OCI-M2 (cell line): ENCODE results near the gene OXSR1.
"Not testable (repeated sequence)": the region's sequence is repeated elsewhere in the genome, so short reads cannot be mapped to it uniquely, and the experiment has no call there.

ENCODE experiments used
- DNase-seq: peaks from one replicate; lab custom pipeline; 2025; ENCODE audit not compliant: unreplicated experiment; lab: John Stamatoyannopoulos, UW

OXSR1 gene

DNA sequence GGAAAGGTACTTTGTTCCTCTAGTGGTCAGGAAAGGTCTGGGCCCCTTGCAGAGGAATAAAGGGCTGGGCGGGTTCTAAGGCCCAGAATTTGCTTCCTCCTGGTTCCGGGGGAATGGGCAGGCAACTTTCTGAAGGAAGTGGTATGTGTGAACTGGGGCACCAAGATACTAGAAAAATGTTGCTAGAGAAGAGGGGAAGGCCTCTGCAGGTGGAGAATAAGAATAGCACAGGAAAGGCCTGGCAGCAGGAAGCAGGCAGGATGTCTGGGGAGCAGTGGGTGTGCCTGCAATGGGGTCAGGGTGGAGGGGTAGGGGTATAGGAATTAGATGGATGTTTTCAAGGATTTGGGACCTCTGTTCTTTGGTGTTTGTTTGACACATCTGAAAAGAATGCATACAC, 102.3 kb downstream of the OXSR1 start:
- DNase-seq: no peak

DNA sequence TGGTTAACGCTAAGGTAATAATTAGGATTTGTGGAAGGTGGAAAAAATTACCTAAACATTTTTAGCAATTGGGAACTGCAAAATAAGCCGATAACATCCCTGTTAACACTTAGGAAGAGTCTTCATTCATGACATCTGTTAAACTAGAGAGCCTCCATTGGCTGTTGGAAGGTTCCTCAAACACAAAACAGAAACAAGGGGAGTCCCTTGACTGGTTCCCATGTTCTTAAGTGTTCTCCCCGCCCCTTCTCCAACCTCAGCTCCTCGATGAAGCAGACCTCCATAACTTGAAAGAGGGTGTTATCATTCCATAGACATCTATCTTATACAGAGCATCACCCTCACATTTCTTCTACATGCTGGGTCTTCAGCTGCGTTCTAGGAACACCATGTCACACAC, 102.8 kb downstream of the OXSR1 start:
- no peak for DNase-seq

DNA sequence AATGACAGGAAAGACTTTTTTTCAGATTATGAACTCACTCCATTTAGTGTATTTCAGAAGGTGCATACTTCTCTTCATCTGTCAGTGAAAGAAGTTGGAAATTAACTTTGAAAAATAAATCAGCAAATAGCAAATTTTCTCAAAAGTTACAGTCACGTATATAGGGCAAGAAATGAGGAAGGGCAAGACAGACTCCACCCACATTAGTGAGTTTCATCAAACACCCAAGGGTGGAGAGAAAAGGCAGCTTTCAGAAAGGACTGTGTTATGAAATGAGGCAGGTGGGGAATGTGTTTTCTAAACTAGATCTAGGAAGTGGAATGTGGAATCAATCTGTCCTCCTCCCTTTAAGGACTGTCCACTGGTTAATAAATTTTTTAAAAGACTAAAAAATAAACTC, 103.2 kb downstream of the OXSR1 start:
- no peak for DNase-seq

DNA sequence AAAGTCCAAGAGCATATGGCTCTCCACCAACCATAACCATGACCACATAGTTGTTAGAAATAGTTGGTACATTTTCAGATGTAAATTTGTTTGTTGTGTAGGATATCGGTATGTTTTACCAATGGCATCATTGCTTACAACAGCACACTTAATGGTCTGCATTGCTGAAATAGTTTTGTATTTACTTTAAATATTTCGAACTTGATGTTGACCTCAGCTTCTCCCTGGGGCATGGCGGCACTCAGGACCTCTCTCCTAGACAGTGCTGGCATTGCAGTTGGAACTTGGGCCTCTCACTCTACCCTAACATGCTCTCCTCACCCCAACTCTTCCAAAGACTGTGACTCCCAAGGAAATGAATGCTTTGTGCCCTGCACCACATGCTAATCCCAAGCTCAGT, 105.3 kb downstream of the OXSR1 start:
- DNase-seq: no peak

DNA sequence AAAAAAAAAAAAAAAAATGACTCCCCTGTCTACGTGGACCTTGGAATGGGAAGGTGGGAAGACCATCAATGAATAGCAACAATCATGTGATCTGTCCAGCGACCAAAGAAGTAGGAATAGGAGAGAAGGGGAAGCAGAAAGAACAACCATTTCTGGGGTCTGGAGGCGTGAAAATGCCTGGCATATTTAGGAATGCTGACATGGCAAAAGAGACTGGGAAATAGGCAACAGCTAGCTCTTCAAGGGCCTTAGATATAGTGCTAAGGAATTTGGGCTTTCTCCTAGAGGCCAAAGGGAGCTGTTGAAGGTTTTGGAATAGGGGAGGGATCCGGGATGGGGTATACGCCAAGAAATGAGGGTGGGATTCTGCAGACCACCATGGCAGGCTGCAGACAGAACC, 106.2 kb downstream of the OXSR1 start:
- DNase-seq: no peak

DNA sequence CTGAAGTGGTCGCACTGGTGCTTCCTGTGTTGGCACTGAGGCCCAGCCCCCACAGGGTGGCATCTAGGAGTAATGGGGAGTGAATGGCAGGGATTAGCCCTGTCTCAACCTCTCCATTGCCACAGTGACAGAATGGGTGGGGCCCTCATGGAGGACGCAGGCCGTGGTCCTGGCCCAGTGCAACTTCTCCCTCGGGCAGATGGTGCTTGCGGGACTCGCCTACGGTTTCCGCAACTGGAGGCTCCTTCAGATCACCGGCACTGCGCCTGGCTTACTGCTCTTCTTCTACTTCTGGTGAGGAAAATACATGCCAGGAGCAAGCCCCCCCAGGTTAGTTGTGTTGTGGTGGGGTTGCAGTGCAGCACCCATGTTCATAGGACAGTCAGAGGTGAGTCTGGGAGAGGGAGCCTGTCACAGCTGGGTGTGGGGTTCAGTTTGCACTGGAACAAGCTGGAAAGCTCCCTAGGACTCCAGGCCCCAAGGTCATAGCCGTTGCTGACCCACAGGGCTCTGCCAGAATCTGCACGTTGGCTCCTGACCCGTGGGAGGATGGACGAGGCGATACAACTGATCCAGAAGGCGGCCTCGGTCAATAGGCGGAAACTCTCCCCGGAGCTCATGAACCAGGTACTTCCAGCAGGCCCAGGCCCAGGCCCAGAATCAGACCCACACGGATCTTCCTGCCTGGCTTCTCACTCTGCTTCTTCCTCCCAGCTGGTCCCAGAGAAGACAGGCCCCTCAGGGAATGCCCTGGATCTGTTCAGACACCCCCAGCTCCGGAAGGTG, 109.7 kb downstream of the OXSR1 start:
- no peak for DNase-seq

DNA sequence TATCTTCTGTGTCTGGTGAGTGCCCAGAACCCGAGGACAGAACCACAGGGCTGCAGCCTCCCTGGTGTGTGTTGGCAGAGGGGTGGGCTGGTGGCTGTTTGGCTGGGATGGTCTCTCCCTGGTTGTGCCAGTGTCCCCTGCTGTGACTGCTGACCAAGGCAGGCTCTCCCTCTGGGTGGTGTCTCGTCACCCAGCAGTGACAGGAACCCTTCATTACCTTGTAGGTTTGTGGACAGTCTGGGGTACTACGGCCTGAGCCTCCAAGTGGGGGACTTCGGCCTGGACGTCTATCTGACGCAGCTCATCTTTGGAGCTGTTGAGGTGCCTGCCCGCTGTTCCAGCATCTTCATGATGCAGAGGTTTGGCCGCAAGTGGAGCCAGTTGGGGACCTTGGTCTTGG, 110.3 kb downstream of the OXSR1 start:
- no peak for DNase-seq

DNA sequence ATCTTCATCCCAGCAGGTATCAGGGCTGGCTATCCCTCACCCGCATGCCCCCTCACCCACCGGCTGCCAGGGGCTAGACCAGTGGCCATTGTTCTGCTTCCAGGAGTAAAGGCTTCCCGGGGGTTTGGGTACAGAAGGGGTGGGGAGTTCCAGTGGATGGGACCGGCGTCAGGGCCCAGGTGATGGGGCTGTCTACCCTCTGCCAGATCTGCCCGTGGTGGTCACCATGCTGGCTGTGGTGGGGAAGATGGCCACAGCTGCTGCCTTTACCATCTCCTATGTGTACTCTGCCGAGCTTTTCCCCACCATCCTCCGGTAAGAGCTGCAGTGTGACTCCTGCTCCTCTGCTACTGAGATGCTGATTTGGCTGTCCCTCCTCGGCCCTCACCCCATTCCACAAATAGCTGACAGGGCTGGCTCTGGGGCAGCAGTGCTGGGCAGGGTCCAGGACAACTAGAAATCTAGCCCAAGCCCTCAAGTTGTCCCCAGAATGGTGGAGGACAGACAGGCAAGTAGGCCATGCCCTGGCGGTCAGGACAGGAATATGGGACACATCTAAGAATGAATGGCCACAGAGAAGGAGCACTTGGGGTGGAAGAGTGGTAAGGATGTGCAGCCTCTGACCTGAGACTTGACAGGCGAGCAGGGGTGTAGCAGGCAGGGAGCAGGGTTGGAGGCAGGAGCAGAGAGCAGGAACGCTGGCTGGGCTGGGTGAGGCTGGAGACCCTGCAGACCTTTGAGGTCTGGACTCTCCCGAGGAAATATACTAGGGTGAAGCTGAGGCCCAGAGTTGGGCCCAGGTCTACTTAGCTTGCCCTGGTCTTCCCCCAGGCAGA, 111.0 kb downstream of the OXSR1 start:
- no peak for DNase-seq

DNA sequence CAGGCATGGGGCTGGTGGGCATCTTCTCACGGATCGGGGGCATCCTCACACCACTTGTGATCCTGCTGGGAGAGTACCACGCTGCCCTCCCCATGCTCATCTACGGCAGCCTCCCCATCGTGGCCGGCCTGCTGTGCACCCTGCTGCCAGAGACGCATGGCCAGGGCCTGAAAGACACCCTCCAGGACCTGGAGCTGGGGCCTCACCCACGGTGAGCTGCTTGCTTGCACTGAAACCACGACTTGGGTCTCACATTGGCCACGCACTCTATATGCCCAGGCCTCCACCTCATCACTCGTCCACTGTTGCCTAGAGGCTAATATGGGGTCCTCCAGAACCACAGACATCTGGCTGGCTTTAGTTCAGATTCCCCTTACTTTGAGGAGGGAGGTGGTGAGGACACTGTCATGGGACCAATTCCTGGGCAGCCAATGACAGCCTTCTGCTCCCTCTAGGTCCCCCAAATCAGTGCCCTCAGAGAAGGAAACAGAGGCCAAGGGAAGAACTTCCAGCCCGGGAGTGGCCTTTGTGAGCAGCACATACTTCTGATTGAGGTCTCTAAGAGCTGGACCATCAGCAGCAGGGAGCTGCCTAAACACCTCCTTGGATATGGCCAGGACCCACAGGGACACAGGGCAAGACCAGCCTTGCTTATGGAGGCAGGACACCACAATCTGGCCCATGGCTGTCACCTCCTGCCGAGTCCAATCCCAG, 111.7 kb downstream of the OXSR1 start:
- no peak for DNase-seq

DNA sequence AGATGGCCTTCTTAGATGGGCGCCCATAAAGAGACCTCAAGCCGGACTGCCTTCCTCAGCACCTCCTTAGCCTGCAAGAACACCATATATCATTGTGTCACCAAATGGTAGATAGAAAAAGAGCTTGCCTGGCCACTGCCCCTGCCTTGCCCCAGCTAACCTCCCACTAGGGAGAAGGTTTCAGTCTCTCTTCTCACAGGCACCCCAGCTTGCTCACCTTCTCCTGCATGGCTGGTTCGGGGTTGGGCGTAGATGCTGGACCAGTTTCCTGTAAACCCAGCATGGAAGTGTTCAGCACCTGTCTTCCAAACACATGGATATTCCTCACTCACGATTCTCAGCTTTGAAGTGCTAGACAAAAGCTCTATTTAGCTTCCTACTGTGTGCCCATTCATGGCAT, 113.5 kb downstream of the OXSR1 start:
- no peak for DNase-seq

DNA sequence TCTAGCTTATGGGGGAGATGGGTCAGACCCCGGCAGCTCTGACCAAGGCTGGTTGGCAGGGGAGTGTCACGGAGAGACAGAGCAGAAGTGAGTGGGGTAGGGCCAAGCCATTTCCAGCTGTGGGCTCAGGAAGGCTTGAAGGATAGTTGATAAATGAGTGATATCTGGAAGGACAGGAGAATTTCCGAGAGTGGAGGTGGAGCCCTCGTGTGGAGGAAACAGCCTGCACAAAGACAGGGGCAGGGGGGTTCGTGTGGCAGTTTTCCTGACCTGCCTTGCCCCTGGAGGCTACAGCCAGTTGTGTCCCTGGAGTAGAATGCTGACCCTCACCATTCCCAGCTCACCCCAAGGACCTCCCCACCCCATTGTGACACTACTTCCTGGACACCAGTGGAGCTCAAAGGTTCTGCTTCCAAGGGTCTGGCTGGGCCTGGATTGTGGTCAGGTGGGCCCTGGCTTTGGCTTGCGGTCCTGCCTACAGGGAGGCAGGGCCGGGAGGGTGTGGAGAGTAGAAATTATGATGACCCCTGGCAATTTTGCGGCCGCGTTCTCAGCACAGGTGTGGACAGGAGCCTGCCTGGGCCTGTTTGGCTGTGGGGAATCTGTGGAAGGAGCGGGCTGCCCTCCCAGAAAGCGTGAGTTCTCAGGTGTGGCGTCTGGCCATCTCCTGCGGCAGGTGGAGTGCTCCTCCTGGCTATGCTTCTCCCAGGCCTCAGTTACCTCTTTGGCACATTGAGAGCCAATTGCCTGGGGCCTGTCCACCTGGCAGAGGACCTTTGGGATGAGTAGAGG, 116.8 kb downstream of the OXSR1 start, which contains the start of gene SLC22A14:
SLC22A14 (plus strand) TSS at position 400 of the 792 bp plus-strand sequence. CDS start 23,733 bp downstream, outside the sequence.
- no peak for DNase-seq

DNA sequence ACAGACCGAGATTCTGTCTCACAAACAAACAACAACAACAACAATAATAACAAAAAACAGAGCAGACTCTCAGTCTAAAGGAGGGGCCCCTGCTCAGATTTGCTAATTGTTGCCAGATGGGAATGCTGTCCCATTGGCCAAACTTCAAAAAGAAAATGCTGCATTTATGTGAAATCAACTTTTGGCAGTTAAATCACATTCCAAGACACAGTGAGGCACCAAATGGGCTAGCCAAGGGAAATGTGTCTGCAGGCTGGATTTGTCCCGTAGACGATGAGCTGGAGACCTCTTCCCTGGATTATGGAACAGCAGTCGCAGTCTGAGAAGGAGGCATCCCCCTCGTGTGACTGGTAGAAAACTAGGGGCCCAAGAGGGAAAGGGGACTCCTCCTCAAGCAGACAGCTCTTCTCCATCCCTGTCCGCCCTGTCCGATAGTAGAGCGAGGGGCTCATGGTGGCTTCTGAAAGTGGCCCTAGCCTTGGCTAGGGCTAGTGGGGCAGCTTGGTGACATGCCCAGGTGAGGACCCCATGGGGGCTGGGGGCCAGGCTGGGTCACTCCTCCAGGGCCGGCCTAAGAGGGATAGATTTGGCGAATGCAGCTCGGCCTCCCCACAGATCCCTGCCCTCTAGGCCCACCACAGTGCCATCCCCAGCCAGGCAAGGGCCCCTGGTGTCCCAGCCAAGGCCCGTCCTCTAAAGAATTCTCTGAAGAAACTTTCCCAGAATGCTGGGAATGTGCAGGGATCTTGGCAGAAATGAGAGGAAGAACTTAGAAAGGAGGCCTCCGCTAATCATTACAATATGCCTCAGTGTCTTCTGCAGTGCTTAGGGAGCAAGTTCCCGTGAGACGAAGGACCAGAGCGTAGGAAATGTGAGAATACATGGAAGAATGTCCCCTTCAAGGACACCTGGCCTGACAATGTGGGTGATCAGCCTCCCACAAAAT, 118.7 kb downstream of the OXSR1 start:
- DNase-seq: no peak

DNA sequence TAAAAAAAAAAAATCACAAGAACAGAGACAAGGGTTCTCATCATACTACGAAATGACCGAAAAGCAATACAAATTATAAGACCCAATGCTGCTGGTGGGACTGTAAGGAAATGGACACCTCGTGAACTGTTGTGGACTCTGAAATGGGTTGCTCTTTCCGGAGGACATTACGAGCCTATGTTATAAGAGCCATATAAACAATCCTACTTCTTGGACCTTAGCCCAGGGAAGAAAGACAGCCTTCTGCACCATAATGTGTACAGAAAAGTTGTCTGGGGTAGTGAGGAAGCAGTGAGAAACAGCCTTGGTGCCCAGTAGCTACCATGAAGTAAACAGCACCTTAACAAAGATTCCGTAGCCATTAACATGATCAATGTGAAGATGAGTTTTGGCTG, 119.4 kb downstream of the OXSR1 start:
- no peak for DNase-seq

DNA sequence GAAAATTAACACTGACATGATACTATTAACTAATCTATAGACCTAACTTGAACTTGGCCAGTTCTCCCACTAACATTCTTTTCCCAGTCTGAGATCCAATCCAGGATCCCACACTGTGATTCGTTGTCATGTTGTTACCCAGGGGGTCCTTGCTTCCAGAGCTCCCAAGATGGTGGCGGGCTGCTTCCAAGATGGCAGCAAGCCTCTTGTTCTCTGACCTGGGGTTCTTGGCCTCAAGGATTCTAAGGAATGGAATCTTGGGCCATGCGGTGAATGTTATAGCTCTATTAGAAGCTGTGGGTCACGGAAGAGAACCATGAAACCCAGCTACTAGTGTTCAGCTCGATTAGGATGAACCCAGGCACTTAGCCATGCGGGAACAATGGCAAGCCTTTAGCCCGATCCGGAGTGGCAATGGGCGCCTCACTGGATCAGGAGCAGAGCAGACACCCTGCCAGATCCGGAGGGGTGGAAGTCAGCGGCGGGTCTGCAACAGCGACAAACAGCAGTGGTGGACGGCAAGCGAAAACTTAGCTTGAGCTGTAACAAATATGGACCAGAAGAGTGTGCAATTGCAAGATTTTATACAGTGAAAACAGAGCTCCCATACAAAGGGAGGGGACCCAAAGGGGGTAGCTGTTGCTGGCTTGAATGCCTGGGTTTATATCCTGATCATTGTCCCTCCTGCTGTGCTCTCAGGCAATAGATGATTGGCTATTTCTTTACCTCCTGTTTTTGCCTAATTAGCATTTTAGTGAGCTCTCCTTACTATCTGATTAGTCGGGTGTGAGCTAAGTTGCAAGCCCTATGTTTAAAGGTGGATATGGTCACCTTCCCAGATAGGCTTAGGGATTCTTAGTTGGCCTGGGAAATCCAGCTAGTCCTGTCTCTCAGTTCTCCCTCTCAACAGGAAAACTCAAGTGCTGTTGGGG, 124.2 kb downstream of the OXSR1 start:
- DNase-seq: not testable (repeated sequence)

DNA sequence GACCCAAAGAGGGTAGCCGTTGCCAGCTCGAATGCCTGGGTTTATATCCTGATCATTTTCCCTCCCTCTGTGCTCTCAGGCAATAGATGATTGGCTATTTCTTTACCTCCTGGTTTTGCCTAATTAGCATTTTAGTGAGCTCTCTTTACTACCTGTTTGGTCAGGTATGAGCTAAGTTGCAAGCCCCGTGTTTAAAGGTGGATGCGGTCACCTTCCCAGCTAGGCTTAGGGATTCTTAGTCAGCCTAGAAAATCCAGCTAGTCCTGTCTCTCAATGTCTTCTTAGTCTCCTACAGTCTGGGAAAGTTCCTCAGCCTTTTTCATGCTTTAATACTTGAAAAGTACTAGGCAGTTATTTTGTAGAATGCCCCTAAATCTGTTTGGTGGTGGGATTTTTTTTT, 131.7 kb downstream of the OXSR1 start:
- not testable (repeated sequence) for DNase-seq

DNA sequence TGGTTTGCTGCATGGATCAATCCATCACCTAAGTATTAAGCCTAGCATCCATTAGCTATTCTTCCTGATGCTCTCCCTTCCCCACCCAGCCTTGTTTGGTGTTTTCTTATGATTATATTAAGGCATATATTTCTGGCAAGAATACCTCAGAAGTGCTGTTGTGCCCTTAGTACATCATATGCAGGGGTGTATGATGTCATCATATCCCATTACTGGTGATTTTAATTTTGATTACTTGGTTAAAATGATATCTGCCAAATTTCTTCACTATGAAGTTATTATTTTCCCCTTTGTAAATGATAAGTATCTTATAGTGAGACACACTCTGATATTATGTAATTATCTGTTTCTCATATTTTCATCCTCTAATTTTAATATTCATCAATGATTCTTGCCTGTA, 132.2 kb downstream of the OXSR1 start:
- DNase-seq: no peak

DNA sequence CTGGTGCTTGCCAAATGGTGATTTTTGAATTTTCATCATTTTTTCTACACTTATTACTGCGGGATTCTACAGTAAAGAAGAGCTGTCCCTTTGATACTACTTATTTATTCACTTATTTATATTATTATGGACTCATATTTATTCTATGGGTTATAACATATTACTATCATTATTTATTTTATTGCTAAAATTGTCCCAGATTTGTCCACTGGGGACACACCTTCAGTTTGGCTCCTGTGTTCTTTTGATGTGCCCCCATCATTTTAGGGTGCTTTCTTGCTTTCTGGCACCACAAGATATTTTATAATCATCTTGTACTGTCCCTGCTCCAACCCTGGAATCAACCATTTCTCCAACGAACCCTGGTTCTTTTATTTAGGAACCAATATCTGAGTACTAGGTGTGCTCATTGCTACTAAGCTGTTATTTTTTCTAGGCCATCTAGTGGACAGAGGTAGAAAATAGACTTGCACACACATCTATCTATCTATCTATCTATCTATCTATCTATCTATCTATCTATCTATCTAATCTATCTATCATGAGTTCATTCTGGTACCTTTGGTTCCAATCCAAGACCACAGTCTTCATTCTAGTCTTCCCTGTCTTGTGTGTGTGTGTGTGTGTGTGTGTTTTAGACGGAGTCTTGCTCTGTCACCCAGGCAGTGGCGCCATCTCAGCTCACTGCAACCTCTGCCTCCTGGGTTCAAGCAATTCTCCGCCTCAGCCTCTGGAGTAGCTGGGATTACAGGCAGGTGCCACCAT, 132.8 kb downstream of the OXSR1 start:
- DNase-seq: no peak
